ENCODE data around the gene PSMB2.

PSMB2 gene

DNA sequence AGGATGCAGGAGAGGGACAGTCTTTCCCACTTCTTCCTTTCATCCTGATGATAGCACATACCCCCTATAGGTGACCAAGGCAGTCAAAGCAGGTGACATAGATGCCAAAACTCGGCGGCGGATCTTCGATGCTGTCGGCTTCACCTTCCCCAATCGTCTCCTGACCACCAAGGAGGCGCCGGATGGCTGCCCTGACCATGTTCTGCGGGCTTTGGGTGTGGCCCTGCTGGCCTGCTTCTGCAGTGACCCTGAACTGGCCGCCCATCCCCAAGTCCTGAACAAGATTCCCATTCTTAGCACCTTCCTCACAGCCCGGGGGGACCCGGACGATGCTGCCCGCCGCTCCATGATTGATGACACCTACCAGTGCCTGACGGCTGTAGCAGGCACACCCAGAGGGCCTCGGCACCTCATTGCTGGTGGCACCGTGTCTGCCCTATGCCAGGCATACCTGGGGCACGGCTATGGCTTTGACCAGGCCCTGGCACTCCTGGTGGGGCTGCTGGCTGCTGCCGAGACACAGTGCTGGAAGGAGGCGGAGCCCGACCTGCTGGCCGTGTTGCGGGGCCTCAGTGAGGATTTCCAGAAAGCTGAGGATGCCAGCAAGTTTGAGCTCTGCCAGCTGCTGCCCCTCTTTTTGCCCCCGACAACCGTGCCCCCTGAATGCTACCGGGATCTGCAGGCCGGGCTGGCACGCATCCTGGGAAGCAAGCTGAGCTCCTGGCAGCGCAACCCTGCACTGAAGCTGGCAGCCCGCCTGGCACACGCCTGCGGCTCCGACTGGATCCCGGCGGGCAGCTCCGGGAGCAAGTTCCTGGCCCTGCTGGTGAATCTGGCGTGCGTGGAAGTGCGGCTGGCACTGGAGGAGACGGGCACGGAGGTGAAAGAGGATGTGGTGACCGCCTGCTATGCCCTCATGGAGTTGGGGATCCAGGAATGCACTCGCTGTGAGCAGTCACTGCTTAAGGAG lies 80.8 kb downstream of the PSMB2 start:
- TF ChIP-seq, protein P1, sequence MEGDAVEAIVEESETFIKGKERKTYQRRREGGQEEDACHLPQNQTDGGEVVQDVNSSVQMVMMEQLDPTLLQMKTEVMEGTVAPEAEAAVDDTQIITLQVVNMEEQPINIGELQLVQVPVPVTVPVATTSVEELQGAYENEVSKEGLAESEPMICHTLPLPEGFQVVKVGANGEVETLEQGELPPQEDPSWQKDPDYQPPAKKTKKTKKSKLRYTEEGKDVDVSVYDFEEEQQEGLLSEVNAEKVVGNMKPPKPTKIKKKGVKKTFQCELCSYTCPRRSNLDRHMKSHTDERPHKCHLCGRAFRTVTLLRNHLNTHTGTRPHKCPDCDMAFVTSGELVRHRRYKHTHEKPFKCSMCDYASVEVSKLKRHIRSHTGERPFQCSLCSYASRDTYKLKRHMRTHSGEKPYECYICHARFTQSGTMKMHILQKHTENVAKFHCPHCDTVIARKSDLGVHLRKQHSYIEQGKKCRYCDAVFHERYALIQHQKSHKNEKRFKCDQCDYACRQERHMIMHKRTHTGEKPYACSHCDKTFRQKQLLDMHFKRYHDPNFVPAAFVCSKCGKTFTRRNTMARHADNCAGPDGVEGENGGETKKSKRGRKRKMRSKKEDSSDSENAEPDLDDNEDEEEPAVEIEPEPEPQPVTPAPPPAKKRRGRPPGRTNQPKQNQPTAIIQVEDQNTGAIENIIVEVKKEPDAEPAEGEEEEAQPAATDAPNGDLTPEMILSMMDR (IDR thresholded peaks at IDR 0.05), result no peak
- Histone ChIP-seq H3K27me3 (no peaks in the 10 kb centered on the region), H3K4me3 (ENCODE audit: low read depth in 1 of 2, low read length in 1 of 2) (no peak overlapping the region), H3K9me3 (no peaks in the 10 kb centered on the region), H3K4me1 (ENCODE audit: control insufficient read depth in 1 of 2, insufficient read depth in 1 of 2, low read depth in 1 of 2, low read length in 1 of 2) (peaks cover 57 to 67% of the 10 kb centered on the region in 2 experiments), H3K36me3 (no peaks in the 10 kb centered on the region), H3K27ac (no peak overlapping the region)

DNA sequence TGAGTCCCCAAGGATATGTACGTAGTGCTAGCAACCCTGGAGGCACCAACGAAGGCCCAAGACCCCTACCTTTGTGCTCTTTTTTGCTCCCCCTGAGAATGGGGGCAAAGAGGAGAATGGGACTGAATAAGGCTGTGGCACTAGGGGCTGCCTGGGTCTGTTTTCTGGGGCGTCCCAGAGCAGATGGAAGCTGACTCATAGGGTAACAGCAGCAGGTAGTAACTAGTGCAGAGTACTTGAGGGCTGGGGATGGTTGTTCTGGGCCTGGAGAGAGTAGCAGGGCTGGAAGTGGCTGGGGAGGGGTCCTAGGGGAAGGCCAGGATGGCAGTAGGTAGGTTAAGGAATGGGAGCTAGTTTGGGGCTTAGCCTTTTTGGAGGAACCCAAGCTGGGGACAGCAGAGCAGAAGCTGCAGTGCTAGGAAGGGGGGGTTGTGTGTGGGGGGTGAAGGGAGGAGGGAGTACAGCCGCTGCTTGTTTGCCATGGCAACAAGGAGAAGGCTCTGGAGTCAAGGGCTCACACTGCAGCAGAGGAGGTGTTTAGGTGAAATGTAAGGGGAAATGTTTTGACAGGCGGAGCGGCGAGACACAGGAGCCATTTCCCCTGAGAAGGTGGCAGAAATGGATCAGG lies 81.9 kb downstream of the PSMB2 start:
- no peak overlapping the region for H3K4me3 ChIP-seq (ENCODE audit: low read depth in 1 of 2, low read length in 1 of 2)
- H3K27ac ChIP-seq, result peak overlapping the region; percentile 56
- no peaks in the 10 kb centered on the region for H3K36me3 ChIP-seq
- no peaks in the 10 kb centered on the region for H3K9me3 ChIP-seq
- H3K4me1 ChIP-seq (ENCODE audit: control insufficient read depth in 1 of 2, insufficient read depth in 1 of 2, low read depth in 1 of 2, low read length in 1 of 2), result peaks cover 56 to 69% of the 10 kb centered on the region in 2 experiments
- H3K27me3 ChIP-seq, result no peaks in the 10 kb centered on the region
- TF ChIP-seq, protein P1 (IDR thresholded peaks at IDR 0.05), result no peak

DNA sequence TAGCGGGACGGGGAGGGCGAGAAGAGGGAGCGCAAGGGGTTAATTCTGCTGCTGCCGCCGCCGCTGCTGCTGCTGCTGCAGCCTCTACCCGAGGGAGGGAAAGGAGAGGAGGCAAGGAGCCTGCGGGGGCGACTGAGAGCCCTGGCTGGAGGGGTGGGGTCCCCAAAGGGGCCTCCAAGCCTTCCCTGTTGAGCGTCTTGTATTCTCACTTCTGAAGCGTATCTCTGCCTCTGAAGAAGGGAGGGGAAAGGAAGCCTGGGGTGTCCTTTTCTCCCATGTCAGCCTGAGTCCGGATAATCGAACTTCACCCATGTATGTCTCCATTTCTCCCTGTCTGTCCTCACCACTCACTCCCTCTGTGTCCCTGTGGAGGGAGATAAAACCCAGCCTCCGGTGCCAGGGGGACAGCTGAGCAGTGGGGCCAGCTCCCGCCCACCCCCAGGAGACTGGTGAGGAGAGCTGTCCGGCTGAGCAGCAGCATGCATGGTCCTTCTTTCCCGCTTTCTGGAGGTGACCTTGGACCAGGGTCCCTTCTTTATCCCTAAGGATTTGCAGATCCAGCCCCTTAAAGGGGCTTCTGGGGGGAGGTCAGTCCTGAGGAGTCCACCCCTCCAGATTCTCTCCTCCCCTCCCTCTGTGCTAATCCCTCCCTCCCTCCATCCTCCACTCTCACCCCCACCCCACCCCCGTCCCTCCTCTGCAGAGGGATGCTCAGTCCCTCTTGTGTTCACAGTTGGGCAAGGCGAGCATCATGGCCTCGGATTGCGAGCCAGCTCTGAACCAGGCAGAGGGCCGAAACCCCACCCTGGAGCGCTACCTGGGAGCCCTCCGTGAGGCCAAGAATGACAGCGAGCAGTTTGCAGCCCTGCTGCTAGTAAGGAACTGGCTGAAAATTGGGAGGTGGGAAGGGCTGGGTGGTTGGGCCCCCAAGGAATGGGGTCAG lies 82.7 kb downstream of the PSMB2 start:
- H3K4me1 ChIP-seq (ENCODE audit: control insufficient read depth in 1 of 2, insufficient read depth in 1 of 2, low read depth in 1 of 2, low read length in 1 of 2), result peaks cover 50 to 61% of the 10 kb centered on the region in 2 experiments
- TF ChIP-seq, protein P1 (IDR thresholded peaks at IDR 0.05), result no peak
- H3K27ac ChIP-seq, result peak overlapping the region; percentile 97
- H3K27me3 ChIP-seq, result no peaks in the 10 kb centered on the region
- no peaks in the 10 kb centered on the region for H3K9me3 ChIP-seq
- H3K36me3 ChIP-seq, result peaks cover 4% of the 10 kb centered on the region
- peak overlapping the region; percentile 84 to 96 for H3K4me3 ChIP-seq (ENCODE audit: low read depth in 1 of 2, low read length in 1 of 2)

DNA sequence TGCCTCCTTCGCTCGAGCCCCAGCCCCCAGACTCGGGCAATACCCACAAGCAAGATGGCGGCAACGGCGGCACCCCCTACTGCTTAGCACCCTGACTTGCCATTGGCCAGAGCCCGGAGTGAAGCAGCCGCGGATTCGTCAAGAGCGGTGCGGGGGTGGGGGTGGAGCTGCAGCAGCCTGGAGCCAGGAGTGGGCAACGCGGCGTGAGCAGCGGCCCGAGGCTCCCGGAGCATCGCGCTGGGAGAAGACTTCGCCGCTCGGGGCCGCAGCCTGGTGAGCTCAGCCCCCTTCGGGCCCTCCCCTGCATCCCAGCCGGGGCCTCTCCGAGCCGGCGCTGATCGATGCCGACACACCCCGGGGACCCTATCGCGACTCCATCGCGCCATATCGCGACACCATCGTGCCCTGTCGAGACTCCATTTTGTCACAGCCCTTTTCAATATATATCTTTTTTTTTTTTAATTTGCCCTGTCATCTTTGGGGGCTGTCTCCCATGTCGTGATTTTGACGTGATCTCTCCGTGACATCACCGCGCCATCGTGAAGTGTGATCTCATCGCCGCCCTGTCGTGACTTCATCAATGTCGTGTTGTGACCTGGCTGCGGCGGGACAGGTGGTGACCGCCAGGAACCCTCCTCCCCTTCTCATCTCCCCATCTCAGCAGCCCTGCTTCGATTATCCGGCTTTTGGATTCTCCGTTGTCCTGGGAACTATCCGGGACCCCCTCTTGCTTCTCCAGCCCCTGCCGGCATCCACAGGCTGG lies 83.5 kb downstream of the PSMB2 start, which contains the start of gene NCDN:
Gene NCDN (plus strand): TSS at position 189 of the 763 bp plus-strand sequence. CDS start 392 bp downstream, at position 581.
- Histone ChIP-seq H3K27me3 (no peaks in the 10 kb centered on the region), H3K4me1 (ENCODE audit: control insufficient read depth in 1 of 2, insufficient read depth in 1 of 2, low read depth in 1 of 2, low read length in 1 of 2) (peaks cover 43 to 52% of the 10 kb centered on the region in 2 experiments), H3K9me3 (no peaks in the 10 kb centered on the region), H3K4me3 (ENCODE audit: low read depth in 1 of 2, low read length in 1 of 2) (peak within 1 kb of the TSS; percentile 84 to 96), H3K36me3 (peaks cover 9% of the 10 kb centered on the region), H3K27ac (peak within 1 kb of the TSS; percentile 97)
- TF ChIP-seq, protein P1 (IDR thresholded peaks at IDR 0.05), result peak; percentile 20
